Measurements from ENCODE around the gene RILP.

DNA sequence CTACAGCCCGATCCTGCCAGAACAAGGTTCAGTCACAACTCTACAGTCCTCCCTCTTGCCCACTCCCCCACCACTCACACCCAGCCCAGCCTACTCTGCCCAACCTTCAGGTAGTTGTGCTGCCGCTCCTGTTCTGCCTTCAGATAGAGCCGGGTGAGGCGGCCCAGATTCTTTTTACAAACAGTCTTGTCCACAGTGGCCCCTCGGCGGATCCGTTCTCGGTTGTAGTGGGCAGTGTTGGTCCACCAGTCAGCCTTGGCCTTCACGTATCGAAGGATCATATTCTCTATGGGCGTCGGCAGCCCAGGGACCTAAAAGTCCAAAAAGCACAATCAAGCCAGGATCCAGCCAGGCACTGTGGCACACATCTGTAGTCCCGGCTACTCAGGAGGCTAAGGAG is 26.7 kb upstream of the RILP start:
- TF ChIP-seq POLR2A (IDR thresholded peaks at IDR 0.05; ENCODE audit: low read depth) (no peak), POLR2AphosphoS5 (IDR thresholded peaks at IDR 0.05) (no peak)
- TF ChIP-seq, protein P1, sequence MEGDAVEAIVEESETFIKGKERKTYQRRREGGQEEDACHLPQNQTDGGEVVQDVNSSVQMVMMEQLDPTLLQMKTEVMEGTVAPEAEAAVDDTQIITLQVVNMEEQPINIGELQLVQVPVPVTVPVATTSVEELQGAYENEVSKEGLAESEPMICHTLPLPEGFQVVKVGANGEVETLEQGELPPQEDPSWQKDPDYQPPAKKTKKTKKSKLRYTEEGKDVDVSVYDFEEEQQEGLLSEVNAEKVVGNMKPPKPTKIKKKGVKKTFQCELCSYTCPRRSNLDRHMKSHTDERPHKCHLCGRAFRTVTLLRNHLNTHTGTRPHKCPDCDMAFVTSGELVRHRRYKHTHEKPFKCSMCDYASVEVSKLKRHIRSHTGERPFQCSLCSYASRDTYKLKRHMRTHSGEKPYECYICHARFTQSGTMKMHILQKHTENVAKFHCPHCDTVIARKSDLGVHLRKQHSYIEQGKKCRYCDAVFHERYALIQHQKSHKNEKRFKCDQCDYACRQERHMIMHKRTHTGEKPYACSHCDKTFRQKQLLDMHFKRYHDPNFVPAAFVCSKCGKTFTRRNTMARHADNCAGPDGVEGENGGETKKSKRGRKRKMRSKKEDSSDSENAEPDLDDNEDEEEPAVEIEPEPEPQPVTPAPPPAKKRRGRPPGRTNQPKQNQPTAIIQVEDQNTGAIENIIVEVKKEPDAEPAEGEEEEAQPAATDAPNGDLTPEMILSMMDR (IDR thresholded peaks at IDR 0.05): no peak

All from esophagus muscularis mucosa (tissue), 3 donors.